Lower leg skin (tissue), 3 donors: ENCODE data around the gene RAD51B.

ENCODE experiments used
- POLR2A ChIP-seq, 2 donors: fragments of 450-650 bp; IDR thresholded peaks; one replicate each; pipeline ENCODE4 v1.6.1; 2016 to 2017; ENCODE audit warnings: antibody characterized with exemption in 2 of 2, mild to moderate bottlenecking in 1 of 2, moderate library complexity in 1 of 2
- TF ChIP-seq, protein P1 (sequence below), 3 donors: fragments of 450-650 bp; IDR thresholded peaks; one replicate each; pipeline ENCODE4 v1.5.1; 2016; ENCODE audit warnings: antibody characterized with exemption in 3 of 3, mild to moderate bottlenecking in 3 of 3, moderate library complexity in 2 of 3

- no peak for TF ChIP-seq POLR2A (IDR thresholded peaks at IDR 0.05)
- TF ChIP-seq, protein P1, sequence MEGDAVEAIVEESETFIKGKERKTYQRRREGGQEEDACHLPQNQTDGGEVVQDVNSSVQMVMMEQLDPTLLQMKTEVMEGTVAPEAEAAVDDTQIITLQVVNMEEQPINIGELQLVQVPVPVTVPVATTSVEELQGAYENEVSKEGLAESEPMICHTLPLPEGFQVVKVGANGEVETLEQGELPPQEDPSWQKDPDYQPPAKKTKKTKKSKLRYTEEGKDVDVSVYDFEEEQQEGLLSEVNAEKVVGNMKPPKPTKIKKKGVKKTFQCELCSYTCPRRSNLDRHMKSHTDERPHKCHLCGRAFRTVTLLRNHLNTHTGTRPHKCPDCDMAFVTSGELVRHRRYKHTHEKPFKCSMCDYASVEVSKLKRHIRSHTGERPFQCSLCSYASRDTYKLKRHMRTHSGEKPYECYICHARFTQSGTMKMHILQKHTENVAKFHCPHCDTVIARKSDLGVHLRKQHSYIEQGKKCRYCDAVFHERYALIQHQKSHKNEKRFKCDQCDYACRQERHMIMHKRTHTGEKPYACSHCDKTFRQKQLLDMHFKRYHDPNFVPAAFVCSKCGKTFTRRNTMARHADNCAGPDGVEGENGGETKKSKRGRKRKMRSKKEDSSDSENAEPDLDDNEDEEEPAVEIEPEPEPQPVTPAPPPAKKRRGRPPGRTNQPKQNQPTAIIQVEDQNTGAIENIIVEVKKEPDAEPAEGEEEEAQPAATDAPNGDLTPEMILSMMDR (IDR thresholded peaks at IDR 0.05), result no peak
These were observed 171.0 kb downstream of the RAD51B start for GRCh38 chr14:67990576-67990975.
